ENCODE results near the gene PUM1. TPM values are rescaled to one million over a fixed set of nuclear protein-coding genes. Genes with fewer than 3 reads are reported as not detected.

PUM1 gene, protein sequence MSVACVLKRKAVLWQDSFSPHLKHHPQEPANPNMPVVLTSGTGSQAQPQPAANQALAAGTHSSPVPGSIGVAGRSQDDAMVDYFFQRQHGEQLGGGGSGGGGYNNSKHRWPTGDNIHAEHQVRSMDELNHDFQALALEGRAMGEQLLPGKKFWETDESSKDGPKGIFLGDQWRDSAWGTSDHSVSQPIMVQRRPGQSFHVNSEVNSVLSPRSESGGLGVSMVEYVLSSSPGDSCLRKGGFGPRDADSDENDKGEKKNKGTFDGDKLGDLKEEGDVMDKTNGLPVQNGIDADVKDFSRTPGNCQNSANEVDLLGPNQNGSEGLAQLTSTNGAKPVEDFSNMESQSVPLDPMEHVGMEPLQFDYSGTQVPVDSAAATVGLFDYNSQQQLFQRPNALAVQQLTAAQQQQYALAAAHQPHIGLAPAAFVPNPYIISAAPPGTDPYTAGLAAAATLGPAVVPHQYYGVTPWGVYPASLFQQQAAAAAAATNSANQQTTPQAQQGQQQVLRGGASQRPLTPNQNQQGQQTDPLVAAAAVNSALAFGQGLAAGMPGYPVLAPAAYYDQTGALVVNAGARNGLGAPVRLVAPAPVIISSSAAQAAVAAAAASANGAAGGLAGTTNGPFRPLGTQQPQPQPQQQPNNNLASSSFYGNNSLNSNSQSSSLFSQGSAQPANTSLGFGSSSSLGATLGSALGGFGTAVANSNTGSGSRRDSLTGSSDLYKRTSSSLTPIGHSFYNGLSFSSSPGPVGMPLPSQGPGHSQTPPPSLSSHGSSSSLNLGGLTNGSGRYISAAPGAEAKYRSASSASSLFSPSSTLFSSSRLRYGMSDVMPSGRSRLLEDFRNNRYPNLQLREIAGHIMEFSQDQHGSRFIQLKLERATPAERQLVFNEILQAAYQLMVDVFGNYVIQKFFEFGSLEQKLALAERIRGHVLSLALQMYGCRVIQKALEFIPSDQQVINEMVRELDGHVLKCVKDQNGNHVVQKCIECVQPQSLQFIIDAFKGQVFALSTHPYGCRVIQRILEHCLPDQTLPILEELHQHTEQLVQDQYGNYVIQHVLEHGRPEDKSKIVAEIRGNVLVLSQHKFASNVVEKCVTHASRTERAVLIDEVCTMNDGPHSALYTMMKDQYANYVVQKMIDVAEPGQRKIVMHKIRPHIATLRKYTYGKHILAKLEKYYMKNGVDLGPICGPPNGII
- 100 to 1,000 TPM in 5 of 7 donors, 10 to 100 TPM in 2; 61.6 to 125 (median 113) TPM for total RNA-seq
- polyA plus RNA-seq = 10 to 100 TPM; 36.3 to 66.3 TPM
- long read RNA-seq, donor 1, full-length matches to known transcripts = 17 of 125 reads
- long read RNA-seq, donor 1, partial matches to known transcripts = 36 of 125 reads
- long read RNA-seq, donor 1, other reads (novel, unspliced or antisense) = 72 of 125 reads
- long read RNA-seq, donor 2, full-length matches to known transcripts = 5 of 22 reads
- long read RNA-seq, donor 2, partial matches to known transcripts = 17 of 22 reads
- long read RNA-seq, donor 2, other reads (novel, unspliced or antisense) = 0 of 22 reads
- long read RNA-seq, donor 3, full-length matches to known transcripts = 48 of 186 reads
- long read RNA-seq, donor 3, partial matches to known transcripts = 25 of 186 reads
- long read RNA-seq, donor 3, other reads (novel, unspliced or antisense) = 113 of 186 reads

DNA sequence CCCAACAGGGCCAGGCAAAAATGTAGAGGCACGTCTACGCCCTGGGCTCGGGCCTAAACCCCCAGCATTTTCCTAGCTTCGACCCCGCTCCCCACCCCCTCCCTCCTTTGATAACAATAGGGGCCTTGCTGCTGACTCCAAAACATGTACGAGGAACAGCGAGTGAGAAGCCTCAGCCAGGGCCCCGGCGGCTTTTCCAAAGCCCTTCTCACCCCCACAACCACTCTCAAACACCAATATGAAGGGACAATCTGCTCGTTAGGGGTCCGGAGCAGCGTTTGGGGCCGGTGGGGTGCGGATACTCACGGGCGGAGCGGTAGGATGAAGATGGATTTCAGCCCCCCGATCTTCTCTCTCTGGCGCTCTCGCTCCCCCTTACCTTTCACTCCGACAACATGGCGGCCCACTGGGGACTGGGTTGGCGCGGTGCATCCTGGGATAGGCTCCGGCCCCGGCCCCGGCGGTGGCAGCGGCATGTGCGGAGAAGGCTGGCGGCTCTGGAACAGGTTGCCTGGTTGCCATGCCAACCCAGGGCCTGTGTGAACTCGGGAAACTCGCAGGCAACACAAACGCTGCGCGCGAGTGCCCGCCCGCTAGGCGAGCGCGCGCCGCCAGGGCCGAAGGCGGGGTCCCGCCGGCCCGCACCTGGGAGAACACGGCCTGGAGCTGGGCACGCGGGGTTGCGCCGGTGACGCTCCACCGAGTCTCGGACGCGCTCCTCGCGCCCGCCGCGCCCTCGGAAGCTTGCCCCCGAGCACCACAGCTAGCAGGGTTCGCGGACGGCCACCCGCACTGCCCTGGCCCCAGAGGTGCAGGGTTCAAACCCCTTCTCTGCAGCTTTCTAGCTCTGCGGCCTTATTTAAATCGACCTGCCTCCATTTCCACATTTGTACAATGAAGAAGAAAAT, at the start of gene PUM1:
Gene PUM1 (minus strand): TSS at position 408 of the 908 bp plus-strand sequence. CDS start 6,151 bp downstream, outside the sequence.
- Histone ChIP-seq H3K4me3 (peak within 1 kb of the TSS; percentile 65), H3K27ac (peak within 1 kb of the TSS; percentile 87 to 93), H3K36me3 (no peaks in the 10 kb centered on the region), H3K27me3 (no peaks in the 10 kb centered on the region), H3K4me1 (ENCODE audit: insufficient read depth) (peaks cover 8% of the 10 kb centered on the region), H3K9me3 (no peaks in the 10 kb centered on the region)
- TF ChIP-seq, protein P1, sequence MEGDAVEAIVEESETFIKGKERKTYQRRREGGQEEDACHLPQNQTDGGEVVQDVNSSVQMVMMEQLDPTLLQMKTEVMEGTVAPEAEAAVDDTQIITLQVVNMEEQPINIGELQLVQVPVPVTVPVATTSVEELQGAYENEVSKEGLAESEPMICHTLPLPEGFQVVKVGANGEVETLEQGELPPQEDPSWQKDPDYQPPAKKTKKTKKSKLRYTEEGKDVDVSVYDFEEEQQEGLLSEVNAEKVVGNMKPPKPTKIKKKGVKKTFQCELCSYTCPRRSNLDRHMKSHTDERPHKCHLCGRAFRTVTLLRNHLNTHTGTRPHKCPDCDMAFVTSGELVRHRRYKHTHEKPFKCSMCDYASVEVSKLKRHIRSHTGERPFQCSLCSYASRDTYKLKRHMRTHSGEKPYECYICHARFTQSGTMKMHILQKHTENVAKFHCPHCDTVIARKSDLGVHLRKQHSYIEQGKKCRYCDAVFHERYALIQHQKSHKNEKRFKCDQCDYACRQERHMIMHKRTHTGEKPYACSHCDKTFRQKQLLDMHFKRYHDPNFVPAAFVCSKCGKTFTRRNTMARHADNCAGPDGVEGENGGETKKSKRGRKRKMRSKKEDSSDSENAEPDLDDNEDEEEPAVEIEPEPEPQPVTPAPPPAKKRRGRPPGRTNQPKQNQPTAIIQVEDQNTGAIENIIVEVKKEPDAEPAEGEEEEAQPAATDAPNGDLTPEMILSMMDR (IDR thresholded peaks at IDR 0.05) = peak in 2 of 3 donors; percentile 21 to 42
- TF ChIP-seq EP300 (IDR thresholded peaks at IDR 0.05) (no peak), POLR2A (IDR thresholded peaks at IDR 0.05) (peak; percentile 78)
- peak; percentile 96 to 98 (median 97) for DNase-seq
- intact Hi-C loops (cut with DNase I) = no loop called here
- WGBS, 3 donors = 1% methylated on average over 63 to 72 of the region's 72 CpGs

DNA sequence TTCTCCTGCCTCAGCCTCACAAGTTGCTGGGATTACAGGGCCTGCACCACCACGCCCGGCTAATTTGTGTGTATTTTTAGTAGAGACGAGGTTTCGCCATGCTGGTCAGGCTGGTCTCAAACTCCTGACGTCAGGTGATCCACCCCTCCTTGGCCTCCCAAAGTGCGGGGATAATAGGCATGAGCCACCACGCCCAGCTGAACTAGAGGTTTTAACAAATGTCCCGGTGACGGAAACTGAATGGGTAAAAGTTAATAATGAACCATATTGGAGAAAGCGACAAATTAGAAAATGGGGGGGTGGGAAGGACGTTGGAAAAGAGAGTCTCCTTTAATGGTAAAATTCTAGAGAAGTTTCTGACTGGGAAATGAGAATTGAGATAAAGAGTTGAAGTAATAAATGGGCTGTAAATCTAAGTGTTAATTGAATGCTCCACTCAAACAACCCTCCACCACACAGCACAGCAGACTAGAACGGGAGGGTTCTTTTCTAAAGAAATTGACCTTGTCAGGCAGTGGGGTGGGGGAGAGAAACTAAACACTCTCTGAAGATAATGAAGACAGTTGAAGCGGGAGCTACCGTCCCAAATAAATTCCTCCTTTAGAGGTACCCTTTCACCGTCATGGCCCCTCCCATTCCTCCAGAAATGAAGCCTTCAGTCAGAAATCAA, 46.9 kb upstream of the PUM1 start:
- Histone ChIP-seq H3K27ac (no peak overlapping the region), H3K4me3 (no peak overlapping the region), H3K9me3 (no peaks in the 10 kb centered on the region), H3K36me3 (no peaks in the 10 kb centered on the region), H3K27me3 (no peaks in the 10 kb centered on the region), H3K4me1 (ENCODE audit: insufficient read depth) (no peaks in the 10 kb centered on the region)
- 55 to 59% (median 57%) methylated on average over 15 of the region's 15 CpGs for WGBS, 3 donors
- intact Hi-C loops (cut with DNase I) = no loop called here
- TF ChIP-seq EP300 (IDR thresholded peaks at IDR 0.05) (no peak), POLR2A (IDR thresholded peaks at IDR 0.05) (no peak)
- TF ChIP-seq, protein P1 (IDR thresholded peaks at IDR 0.05) = no peak
- DNase-seq = no peak

DNA sequence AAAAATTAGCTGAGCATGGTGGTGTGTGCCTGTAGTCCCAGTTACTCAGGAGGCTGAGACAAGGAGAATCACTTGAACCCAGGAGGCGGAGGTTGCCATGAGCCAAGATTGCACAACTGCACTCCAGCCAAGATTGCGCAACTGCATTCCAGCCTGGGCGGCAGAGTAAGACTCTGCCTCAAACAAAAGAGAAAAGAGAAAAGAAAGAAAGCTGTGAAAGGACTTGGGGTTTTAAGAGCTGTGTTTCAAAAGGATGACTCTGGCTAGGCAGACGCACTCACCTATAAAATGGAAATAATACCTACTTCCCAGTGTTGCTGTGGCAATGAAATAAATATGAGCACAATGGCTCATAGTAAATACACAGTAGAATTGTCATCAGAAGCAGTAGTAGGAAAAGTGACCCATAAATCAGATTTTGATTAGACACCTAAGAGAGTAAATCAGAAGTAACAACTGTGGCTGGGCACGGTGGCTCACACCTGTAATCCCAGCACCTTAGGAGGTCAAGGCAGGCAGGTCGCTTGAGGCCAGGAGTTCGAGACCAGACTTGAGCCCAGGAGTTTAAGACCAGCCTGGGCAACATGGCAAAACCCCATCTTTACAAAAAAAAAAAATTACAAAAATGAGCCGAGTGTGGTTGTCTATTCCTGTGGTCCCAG, 45.9 kb upstream of the PUM1 start:
- no peak for TF ChIP-seq POLR2A (IDR thresholded peaks at IDR 0.05)
- TF ChIP-seq EP300 (IDR thresholded peaks at IDR 0.05) = no peak
- peak in 3 of 5 donors; percentile 24 to 55 (median 28) for DNase-seq
- no peaks in the 10 kb centered on the region for H3K9me3 ChIP-seq
- no peaks in the 10 kb centered on the region for H3K36me3 ChIP-seq
- H3K27ac ChIP-seq = no peak overlapping the region
- no peaks in the 10 kb centered on the region for H3K27me3 ChIP-seq
- no peak overlapping the region for H3K4me3 ChIP-seq
- WGBS, 3 donors = 76 to 78% (median 77%) methylated on average over 8 of the region's 8 CpGs
- no peaks in the 10 kb centered on the region for H3K4me1 ChIP-seq (ENCODE audit: insufficient read depth)
- intact Hi-C loops (cut with DNase I) = no loop called here
